ENCODE results near the gene NFS1. TPM values are rescaled to one million over a fixed set of nuclear protein-coding genes. Genes with fewer than 3 reads are reported as not detected.
"Not testable (repeated sequence)": the region's sequence is repeated elsewhere in the genome, so short reads cannot be mapped to it uniquely, and the experiment has no call there.

Gene NFS1
- total and polyA plus RNA-seq, 2 experiments from 2014 or later, result 31.5 to 35.8 TPM

- Histone ChIP-seq H3K4me2 (ENCODE audit: unreplicated experiment) (no peak overlapping the region), H3F3A (ENCODE audit: insufficient read depth) (no peaks in the 10 kb centered on the region), H3K36me3 (ENCODE audit: low read depth) (peaks cover 8% of the 10 kb centered on the region), H3K4me1 (ENCODE audit: insufficient read depth) (no peaks in the 10 kb centered on the region), H3K9me3 (ENCODE audit: low read depth) (no peaks in the 10 kb centered on the region), H3K4me3 (no peak overlapping the region), H3K9me2 (ENCODE audit: insufficient read depth) (no peaks in the 10 kb centered on the region), H3K27me3 (replicated peaks; ENCODE audit: insufficient read depth) (no peaks in the 10 kb centered on the region), H3K9ac (no peak overlapping the region), H4K20me1 (ENCODE audit: insufficient read depth) (no peaks in the 10 kb centered on the region), H3K79me2 (ENCODE audit: insufficient read depth) (0 out of 2 replicates have a peak, but pooled peaks cover 4% of the 10 kb centered on the region), H3K27ac (no peak overlapping the region), H2AFZ (no peak overlapping the region)
- WGBS, 2 experiments (ENCODE audit: low coverage in 1 of 2, low lambda C conversion rate in 2 of 2, missing lambda C conversion rate in 2 of 2), result 71 to 77% methylated on average over 4 of the region's 4 CpGs
- in situ Hi-C loops (cut with MboI), result no loop called here
- TF ChIP-seq EZH2 (IDR thresholded peaks at IDR 0.05; ENCODE audit: insufficient read depth, poor library complexity, severe bottlenecking) (no peak), EZH2phosphoT487 (IDR thresholded peaks at IDR 0.05; ENCODE audit: insufficient read depth, low read depth) (no peak)
- no peak for DNase-seq
These were observed 8.9 kb downstream of the NFS1 start for GRCh38 chr20:35690265-35690664.

DNA sequence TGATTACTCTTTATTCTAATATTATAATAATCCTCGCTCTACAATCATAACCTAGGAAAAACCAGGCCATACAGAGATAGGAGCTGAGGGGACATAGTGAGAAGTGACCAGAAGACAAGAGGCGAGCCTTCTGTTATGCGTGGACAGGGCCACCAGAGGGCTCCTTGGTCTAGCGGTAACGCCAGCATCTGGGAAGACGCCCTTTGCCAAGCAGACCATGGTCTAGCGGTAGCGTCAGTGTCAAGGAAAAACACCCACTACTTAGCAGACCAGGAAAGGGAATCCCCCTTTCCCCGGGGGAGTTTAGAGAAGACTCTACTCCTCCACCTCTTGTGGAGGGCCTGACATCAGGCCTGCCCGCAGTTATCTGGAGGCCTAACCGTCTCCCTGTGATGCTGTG is 12.3 kb downstream of the NFS1 start:
- H3K27ac ChIP-seq; H3K4me2 ChIP-seq (ENCODE audit: unreplicated experiment); H3K4me1 ChIP-seq (ENCODE audit: insufficient read depth); H3K4me3 ChIP-seq; H3K9ac ChIP-seq; H3K9me2 ChIP-seq (ENCODE audit: insufficient read depth); H3K9me3 ChIP-seq (ENCODE audit: low read depth); in situ Hi-C loops (cut with MboI); H4K20me1 ChIP-seq (ENCODE audit: insufficient read depth); H3F3A ChIP-seq (ENCODE audit: insufficient read depth); H3K79me2 ChIP-seq (ENCODE audit: insufficient read depth); H2AFZ ChIP-seq; H3K27me3 ChIP-seq (replicated peaks; ENCODE audit: insufficient read depth): not testable (repeated sequence)
- 86 to 90% methylated on average over 10 to 11 of the region's 11 CpGs for WGBS, 2 experiments (ENCODE audit: low coverage in 1 of 2, low lambda C conversion rate in 2 of 2, missing lambda C conversion rate in 2 of 2)
- peaks cover 13% of the 10 kb centered on the region for H3K36me3 ChIP-seq (ENCODE audit: low read depth)
- peak; percentile 32 for DNase-seq

GRCh38 chr20:35685368-35685767 is 13.8 kb downstream of the NFS1 start:
- DNase-seq; in situ Hi-C loops (cut with MboI); H3K4me3 ChIP-seq; H3K27me3 ChIP-seq (replicated peaks; ENCODE audit: insufficient read depth); H3K9me2 ChIP-seq (ENCODE audit: insufficient read depth); H3F3A ChIP-seq (ENCODE audit: insufficient read depth); H2AFZ ChIP-seq; H3K4me1 ChIP-seq (ENCODE audit: insufficient read depth); H3K9me3 ChIP-seq (ENCODE audit: low read depth); H3K9ac ChIP-seq; H4K20me1 ChIP-seq (ENCODE audit: insufficient read depth); H3K79me2 ChIP-seq (ENCODE audit: insufficient read depth); H3K27ac ChIP-seq; H3K4me2 ChIP-seq (ENCODE audit: unreplicated experiment): not testable (repeated sequence)
- WGBS, 2 experiments (ENCODE audit: low coverage in 1 of 2, low lambda C conversion rate in 2 of 2, missing lambda C conversion rate in 2 of 2), result 91 to 94% methylated on average over 9 of the region's 9 CpGs
- peaks cover 14% of the 10 kb centered on the region for H3K36me3 ChIP-seq (ENCODE audit: low read depth)

DNA sequence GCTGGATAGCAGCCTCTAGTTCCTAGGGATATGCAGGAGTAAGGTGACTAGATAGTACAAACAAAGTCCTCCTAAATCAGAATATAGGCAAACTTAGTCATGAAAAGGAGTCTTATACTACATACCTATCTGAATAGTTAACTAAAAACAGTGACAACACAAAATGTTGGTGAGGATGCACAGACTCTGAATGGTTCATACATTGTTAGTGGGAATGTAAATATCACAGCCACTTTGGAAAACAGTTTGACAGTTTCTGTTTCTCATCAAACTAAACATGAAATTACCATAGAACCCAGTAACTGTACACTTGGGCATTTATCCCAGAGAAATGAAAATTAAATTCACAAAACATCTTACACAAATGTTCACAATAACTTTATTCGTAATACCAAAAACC is 17.2 kb downstream of the NFS1 start:
- no peaks in the 10 kb centered on the region for H3F3A ChIP-seq (ENCODE audit: insufficient read depth)
- H3K36me3 ChIP-seq (ENCODE audit: low read depth), result peaks cover 6% of the 10 kb centered on the region; the same call in 1 of the 2 replicates
- H3K4me3 ChIP-seq, result no peak overlapping the region
- in situ Hi-C loops (cut with MboI), result no loop called here
- no peak for DNase-seq
- no peaks in the 10 kb centered on the region for H3K4me1 ChIP-seq (ENCODE audit: insufficient read depth)
- 96% methylated on average over 1 of the region's 1 CpG for WGBS, 2 experiments (ENCODE audit: low coverage in 1 of 2, low lambda C conversion rate in 2 of 2, missing lambda C conversion rate in 2 of 2)
- no peak overlapping the region for H2AFZ ChIP-seq
- no peaks in the 10 kb centered on the region for H3K9me2 ChIP-seq (ENCODE audit: insufficient read depth)
- no peak overlapping the region for H3K9ac ChIP-seq
- H3K27me3 ChIP-seq (replicated peaks; ENCODE audit: insufficient read depth), result no peaks in the 10 kb centered on the region
- H3K27ac ChIP-seq, result no peak overlapping the region
- H3K9me3 ChIP-seq (ENCODE audit: low read depth), result no peaks in the 10 kb centered on the region
- TF ChIP-seq EZH2 (IDR thresholded peaks at IDR 0.05; ENCODE audit: insufficient read depth, poor library complexity, severe bottlenecking) (no peak), EZH2phosphoT487 (IDR thresholded peaks at IDR 0.05; ENCODE audit: insufficient read depth, low read depth) (no peak)
- H3K4me2 ChIP-seq (ENCODE audit: unreplicated experiment), result no peak overlapping the region
- H4K20me1 ChIP-seq (ENCODE audit: insufficient read depth), result no peaks in the 10 kb centered on the region
- H3K79me2 ChIP-seq (ENCODE audit: insufficient read depth), result no peaks in the 10 kb centered on the region

- no peaks in the 10 kb centered on the region for H3K9me2 ChIP-seq (ENCODE audit: insufficient read depth)
- no peaks in the 10 kb centered on the region for H4K20me1 ChIP-seq (ENCODE audit: insufficient read depth)
- H3F3A ChIP-seq (ENCODE audit: insufficient read depth), result no peaks in the 10 kb centered on the region
- no peak for DNase-seq
- no peak overlapping the region for H3K4me3 ChIP-seq
- no peak overlapping the region for H3K9ac ChIP-seq
- H3K27me3 ChIP-seq (replicated peaks; ENCODE audit: insufficient read depth), result no peaks in the 10 kb centered on the region
- no peaks in the 10 kb centered on the region for H3K4me1 ChIP-seq (ENCODE audit: insufficient read depth)
- no peak for TF ChIP-seq EZH2phosphoT487 (IDR thresholded peaks at IDR 0.05; ENCODE audit: insufficient read depth, low read depth)
- TF ChIP-seq EZH2 (IDR thresholded peaks at IDR 0.05; ENCODE audit: insufficient read depth, poor library complexity, severe bottlenecking), result no peak
- no peak overlapping the region for H3K27ac ChIP-seq
- no peak overlapping the region for H3K4me2 ChIP-seq (ENCODE audit: unreplicated experiment)
- H3K36me3 ChIP-seq (ENCODE audit: low read depth), result peaks cover 6% of the 10 kb centered on the region; the same call in 1 of the 2 replicates
- H3K9me3 ChIP-seq (ENCODE audit: low read depth), result no peaks in the 10 kb centered on the region
- 76 to 79% methylated on average over 4 of the region's 4 CpGs for WGBS, 2 experiments (ENCODE audit: low coverage in 1 of 2, low lambda C conversion rate in 2 of 2, missing lambda C conversion rate in 2 of 2)
- H3K79me2 ChIP-seq (ENCODE audit: insufficient read depth), result no peaks in the 10 kb centered on the region
- in situ Hi-C loops (cut with MboI), result no loop called here
- no peak overlapping the region for H2AFZ ChIP-seq
These were observed 18.5 kb downstream of the NFS1 start for GRCh38 chr20:35680452-35681183.

Data from GM23248 (cell line).